Measurements from ENCODE around the gene TMC5.

- TF ChIP-seq CTCF (IDR thresholded peaks at IDR 0.05), result no peak
- no peak for TF ChIP-seq EP300 (IDR thresholded peaks at IDR 0.05)
Measured at GRCh38 chr16:19463468-19464315, 46.0 kb downstream of the TMC5 start.
